GM23248 (cell line): Measurements from ENCODE around the gene AHRR.
"Not testable (repeated sequence)": the region's sequence is repeated elsewhere in the genome, so short reads cannot be mapped to it uniquely, and the experiment has no call there.

Source experiments
- EZH2 ChIP-seq: fragments of 200-600 bp; sonication (generic); IDR thresholded peaks from 2 replicates; pipeline ENCODE4 v1.6.1; 2018; ENCODE audit warnings: antibody characterized with exemption, mild to moderate bottlenecking; ENCODE audit not compliant: insufficient read depth, poor library complexity, severe bottlenecking
- EZH2phosphoT487 ChIP-seq: fragments of 200-600 bp; sonication (generic); IDR thresholded peaks from 2 replicates; pipeline ENCODE4 v1.6.1; 2018; ENCODE audit warnings: antibody characterized with exemption, moderate library complexity, mild to moderate bottlenecking, low read depth; ENCODE audit not compliant: insufficient read depth

- not testable (repeated sequence) for TF ChIP-seq EZH2, EZH2phosphoT487
These were observed 48.0 kb upstream of the AHRR start for GRCh38 chr5:273491-273890.
